Stimulated activated CD8-positive, alpha-beta memory T cell treated with anti-CD3 and anti-CD28 coated beads, Interleukin-7, amount 100 ng/mL, for 1 hour (primary cell): ENCODE measurements around the gene FTSJ1.
"Not testable (repeated sequence)": the region's sequence is repeated elsewhere in the genome, so short reads cannot be mapped to it uniquely, and the experiment has no call there.

Experiments used
- DNase-seq, 2 donors: peaks; one replicate each; pipeline ENCODE4 v3.0.0-alpha.2; 2020; ENCODE audit warnings: low read depth in 2 of 2

FTSJ1 gene

DNA sequence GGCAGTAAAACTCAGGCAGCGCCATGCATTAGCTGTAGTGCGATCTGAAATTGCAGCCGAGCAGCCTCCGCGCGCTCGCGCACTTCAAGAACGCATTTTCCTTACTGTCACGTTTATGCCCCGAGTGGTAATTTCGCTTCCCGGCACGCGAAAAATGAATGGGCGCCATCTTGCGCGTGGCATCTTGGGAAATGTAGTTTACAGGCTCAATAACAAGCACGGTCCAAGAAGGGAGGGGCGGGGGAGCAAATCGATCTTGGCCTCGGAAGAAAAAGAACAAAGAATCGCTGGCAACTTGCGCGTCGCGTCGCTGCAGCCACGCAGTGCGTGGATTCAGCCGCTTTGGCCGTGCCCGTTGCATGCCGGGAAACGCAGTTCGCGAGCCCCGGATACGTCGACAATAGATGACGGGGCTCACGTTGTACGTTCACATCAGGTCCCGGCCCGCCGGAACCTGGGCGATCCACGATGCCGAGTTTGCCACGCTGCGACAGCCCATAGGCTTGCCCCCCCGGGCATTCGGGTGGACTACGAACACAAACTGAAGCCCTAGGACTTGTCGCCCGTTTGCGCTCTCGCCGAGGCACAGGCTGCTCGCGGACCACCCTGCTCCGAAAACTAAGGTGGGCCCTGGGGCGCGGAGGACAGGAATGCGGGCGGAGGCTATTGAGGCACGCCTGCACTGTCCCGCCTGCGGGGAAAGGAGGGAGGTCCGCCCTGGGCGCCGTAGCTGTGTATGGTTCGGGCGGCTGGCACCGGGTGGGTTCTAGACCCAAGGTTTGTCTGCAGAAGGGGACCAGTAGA, at the start of gene FTSJ1:
TSS of gene FTSJ1 (plus strand) at position 426 of the 804 bp plus-strand sequence. CDS start 1,849 bp downstream, outside the sequence.
- peak; percentile 66 to 70 for DNase-seq

- not testable (repeated sequence) for DNase-seq
Observed at GRCh38 chrX:48427027-48427716, 48.8 kb upstream of the FTSJ1 start.

- not testable (repeated sequence) for DNase-seq
Observed at GRCh38 chrX:48429606-48430005, 46.4 kb upstream of the FTSJ1 start.

GRCh38 chrX:48430166-48430565, 45.8 kb upstream of the FTSJ1 start:
- DNase-seq, result not testable (repeated sequence)

DNA sequence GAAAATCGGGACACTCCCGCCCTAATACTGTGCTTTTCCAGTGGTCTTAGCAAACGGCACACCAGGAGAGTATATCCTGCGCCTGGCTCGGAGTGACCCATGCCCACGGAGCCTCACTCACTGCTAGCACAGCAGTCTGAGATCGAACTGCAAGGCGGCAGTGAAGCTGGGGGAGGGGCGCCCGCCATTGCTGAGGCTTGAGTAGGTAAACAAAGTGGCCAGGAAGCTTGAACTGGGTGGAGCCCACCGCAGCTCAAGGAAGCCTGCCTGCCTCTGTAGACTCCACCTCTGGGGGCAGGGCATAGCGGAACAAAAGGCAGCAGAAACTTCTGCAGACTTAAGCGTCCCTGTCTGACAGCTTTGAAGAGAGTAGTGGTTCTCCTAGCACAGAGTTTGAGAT, 42.3 kb upstream of the FTSJ1 start:
- not testable (repeated sequence) for DNase-seq

DNA sequence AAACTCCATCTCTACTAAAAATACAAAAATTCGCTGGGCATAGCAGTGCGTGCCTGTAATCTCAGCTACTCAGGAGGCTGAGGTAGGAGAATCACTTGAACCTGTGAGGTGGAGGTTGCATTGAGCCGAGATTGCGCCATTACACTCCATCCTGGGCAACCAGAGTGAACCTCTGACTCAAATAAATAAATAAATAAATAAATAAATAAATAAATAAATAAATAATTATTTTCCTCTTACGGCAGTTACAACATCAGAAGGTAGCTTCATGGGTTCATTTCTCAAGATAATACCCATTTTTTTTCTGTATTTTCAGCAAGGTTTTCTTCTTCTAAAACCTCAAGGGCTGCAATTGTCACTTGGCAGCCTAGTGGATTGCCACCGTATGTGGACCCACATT, 28.8 kb upstream of the FTSJ1 start:
- not testable (repeated sequence) for DNase-seq

- no peak for DNase-seq
Observed at GRCh38 chrX:48450076-48450475, 25.9 kb upstream of the FTSJ1 start.

DNA sequence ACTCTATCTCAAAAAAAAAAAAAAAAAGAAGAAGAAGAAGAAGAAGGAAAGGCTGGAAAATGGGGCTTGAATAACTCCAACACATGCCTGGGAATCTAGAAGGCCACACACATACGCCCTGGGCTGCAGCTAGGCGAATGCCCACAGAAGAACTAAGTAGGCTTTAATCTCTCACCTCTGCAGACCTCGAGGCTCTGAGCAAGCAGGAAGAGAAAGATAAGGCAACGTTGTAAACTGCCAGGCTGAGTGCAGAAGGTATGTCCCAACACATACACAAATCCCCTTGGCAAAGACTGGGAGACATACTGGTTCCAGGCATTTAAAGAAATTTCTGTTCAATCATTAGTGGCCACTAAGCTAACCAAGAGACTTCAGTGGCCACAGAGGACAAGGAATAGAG, 24.3 kb upstream of the FTSJ1 start:
- DNase-seq, result no peak

DNA sequence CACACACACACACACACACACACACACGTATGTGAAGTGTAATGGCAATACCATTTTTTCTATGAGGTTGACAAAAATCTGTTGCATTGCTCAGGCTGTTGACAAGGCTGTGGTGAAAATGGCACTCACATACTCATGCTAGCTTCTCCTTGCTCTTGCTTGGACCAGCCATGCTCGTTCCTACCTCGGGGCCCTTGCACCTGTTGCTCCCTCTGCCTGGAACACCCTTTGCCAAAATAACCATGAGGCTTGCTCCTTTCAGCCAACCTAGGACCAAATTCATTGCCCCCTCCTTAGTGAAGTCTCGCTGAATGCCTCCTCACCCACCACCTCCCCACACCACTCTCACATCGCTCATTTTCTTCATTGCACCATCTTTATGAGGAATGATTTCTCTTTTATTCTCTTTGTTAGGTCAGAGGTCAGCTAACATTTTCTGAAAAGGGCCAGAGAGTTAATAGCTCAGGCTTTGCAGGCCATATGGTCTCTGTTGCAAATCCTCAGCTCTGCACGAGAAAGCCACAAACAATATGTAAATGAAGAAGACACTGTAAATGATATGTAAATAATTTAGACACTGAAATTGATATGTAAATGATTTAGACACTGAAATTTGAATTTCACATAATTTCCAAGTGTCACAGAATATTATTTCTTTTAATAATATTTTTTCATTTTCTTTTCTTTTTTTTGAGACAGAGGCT, 19.2 kb upstream of the FTSJ1 start:
- DNase-seq, result no peak

GRCh38 chrX:48458711-48459110, 17.3 kb upstream of the FTSJ1 start:
- no peak for DNase-seq

DNA sequence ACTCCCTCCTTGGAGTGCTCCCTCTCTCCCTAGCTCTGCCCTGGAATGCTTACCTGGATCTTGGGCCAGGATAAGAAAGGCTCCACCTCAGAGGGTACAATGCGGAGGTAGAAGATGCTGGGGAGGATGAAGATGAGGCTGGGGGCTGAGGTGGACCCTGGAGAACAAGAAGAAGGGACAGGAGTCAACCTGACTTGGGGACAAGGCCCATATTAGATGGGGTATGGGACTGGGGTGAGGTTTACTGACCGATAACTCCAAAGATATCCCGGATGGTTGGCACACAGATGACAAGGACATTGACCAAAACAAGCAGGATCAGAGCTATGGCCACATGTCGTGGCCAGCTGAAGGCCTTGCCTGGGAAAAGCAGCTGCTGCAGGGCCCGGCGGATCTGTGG, 16.5 kb upstream of the FTSJ1 start:
- DNase-seq, result no peak

DNA sequence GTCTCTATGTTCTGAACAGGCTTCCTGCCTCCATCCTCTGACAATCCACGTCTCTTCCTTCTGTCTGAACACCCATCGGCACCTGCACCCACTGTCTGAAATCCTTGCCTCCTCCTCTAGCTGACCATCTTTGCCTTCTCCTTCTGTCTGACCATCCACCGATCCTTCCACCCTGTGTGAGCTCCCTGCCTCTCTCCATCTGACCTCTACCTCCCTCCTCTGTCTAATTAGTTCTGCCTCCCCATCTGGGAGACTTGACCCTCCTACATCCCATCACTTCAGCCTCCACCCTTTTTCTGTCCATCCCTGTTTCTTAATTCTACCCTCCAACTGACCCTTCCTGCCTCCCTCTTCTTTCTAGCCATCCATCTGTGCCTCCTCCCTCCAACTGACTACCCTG, 16.0 kb upstream of the FTSJ1 start:
- DNase-seq, result no peak

- no peak for DNase-seq
Observed at GRCh38 chrX:48460606-48461005, 15.4 kb upstream of the FTSJ1 start.

- no peak for DNase-seq
Observed at GRCh38 chrX:48461830-48462229, 14.2 kb upstream of the FTSJ1 start.

- no peak for DNase-seq
Observed at GRCh38 chrX:48465336-48465933, 10.6 kb upstream of the FTSJ1 start.

DNA sequence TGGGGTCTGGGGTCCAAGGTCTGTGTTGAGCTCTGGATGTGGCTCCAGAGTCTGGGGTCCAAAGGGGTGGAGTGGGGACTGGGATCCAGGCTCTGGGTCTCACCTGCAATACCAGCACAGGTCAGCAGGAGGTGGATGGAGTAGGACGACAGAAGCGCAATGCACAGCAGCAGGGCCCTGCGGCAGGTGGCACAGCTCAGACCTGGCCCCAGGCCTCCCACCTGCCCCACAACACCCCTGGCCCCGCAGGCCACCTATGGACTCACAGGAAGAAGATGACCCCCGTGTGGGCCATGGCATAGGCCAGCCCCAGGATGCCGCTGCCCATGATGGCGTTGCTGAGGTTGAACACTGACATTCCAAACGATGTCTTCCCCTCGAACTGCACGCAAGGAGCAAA, 9.3 kb upstream of the FTSJ1 start:
- DNase-seq, result no peak

GRCh38 chrX:48467281-48467761, 8.7 kb upstream of the FTSJ1 start:
- no peak for DNase-seq

GRCh38 chrX:48468247-48468671, 7.7 kb upstream of the FTSJ1 start:
- DNase-seq, result no peak

- DNase-seq, result no peak
Observed at GRCh38 chrX:48468693-48469691, 7.0 kb upstream of the FTSJ1 start.

DNA sequence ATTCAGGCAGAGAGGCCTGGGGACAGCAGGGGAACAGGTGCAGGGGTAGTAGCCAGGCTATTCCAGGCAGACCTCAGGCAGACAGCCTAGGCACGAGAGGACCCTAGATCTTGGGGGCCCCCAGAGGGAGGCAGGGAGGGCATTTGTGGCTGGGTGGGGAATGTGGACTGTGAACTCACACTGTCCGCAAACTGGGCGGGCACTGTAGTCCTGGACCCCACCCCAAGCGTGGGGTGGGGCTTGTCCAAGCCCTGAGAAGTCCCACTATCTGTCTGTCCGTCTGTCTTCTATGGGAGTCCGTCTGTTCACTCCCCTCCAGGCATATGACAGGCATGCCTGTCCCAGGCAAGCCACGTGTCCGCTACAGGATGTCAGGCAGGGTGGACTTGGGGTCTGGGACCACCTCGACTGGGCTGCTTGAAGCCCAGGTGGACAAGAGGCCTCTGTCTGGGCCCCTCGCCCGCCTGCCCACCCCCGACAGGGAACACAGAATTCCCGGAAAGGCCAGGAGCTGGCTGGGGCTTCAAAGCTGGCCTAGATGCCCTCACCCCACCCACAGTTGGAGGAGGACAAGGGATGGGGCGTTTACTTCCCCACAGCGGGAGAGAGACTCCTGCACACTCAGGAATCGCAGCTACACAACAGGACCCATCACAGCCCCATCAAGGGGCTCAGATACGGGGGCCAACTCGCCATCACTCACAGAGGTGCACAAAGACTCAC, 5.7 kb upstream of the FTSJ1 start, which contains the start of gene SLC38A5:
TSS of gene SLC38A5 (minus strand) at position 151 of the 723 bp plus-strand sequence. CDS start 2,336 bp downstream, outside the sequence.
- DNase-seq, result no peak
